C4-2B (cell line): ENCODE measurements around the gene KAT7.

Source experiments
- ZFX ChIP-seq: fragments of 450-650 bp; IDR thresholded peaks from 2 replicates; pipeline ENCODE4 v1.6.1; 2017
- TF ChIP-seq, protein P1 (sequence below): fragments of 450-650 bp; conservative IDR thresholded peaks from 2 replicates; pipeline ENCODE4 v1.5.1; 2017; ENCODE audit warnings: mild to moderate bottlenecking

DNA sequence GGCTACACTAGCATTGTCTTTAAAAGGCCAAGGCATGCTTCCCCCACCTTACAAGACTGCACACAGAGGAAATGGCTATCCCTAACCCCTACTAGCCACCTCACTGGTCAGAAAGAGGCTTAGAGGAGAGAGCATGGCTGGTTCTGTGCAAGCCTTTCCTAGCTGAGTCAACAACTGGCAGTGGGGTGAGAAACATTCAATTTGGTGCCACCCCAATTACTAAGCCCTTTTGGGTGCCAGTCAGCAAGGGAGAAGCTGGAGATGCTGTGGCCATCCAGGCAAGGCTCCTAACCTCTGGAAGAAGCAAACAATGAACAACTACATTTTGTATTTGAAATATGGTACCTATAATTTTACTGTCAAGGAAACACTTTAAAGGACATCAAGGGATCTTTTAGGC, 4.7 kb upstream of the KAT7 start:
- TF ChIP-seq, protein P1, sequence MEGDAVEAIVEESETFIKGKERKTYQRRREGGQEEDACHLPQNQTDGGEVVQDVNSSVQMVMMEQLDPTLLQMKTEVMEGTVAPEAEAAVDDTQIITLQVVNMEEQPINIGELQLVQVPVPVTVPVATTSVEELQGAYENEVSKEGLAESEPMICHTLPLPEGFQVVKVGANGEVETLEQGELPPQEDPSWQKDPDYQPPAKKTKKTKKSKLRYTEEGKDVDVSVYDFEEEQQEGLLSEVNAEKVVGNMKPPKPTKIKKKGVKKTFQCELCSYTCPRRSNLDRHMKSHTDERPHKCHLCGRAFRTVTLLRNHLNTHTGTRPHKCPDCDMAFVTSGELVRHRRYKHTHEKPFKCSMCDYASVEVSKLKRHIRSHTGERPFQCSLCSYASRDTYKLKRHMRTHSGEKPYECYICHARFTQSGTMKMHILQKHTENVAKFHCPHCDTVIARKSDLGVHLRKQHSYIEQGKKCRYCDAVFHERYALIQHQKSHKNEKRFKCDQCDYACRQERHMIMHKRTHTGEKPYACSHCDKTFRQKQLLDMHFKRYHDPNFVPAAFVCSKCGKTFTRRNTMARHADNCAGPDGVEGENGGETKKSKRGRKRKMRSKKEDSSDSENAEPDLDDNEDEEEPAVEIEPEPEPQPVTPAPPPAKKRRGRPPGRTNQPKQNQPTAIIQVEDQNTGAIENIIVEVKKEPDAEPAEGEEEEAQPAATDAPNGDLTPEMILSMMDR = no peak
- no peak for TF ChIP-seq ZFX
